GM12878 (cell line): ENCODE measurements around the gene ECEL1. TPM values are rescaled to one million over a fixed set of nuclear protein-coding genes. Genes with fewer than 3 reads are reported as not detected.

Source experiments
- ATAC-seq: fragments of 200-7000 bp; cut with Tn5 transposase; 3 replicates; pipeline ENCODE4 v1.9.1; 2020; ENCODE audit warnings: mild to moderate bottlenecking, moderate library complexity
- BruUV-seq: library from RNA; stranded (reverse); fragments of 400-500 nt; replicated peaks from 2 replicates; lab custom pipeline; 2021; lab: Mats Ljungman, UMichigan
- CTCF ChIA-PET: fragments of 300-600 bp; sonication (Branson Sonifier 250); formaldehyde crosslinking; extraction: SDS; loops from one replicate; lab custom pipeline; 2021; ENCODE audit warnings: inconsistent platforms; lab: Yijun Ruan, JAX
- POLR2A ChIA-PET: fragments of 350-600 bp; formaldehyde crosslinking; extraction: SDS; loops from one replicate; lab custom pipeline; 2021; ENCODE audit warnings: inconsistent platforms; lab: Charles Lee
- RAD21 ChIA-PET: fragments of 300-600 bp; sonication (Branson Sonifier 250); formaldehyde crosslinking; loops from one replicate; lab custom pipeline; 2023; ENCODE audit warnings: antibody characterized with exemption; ENCODE audit not compliant: unreplicated experiment; lab: Charles Lee
- SMC1A ChIA-PET: fragments of 300-600 bp; sonication (Branson Sonifier 250); formaldehyde crosslinking; loops from one replicate; lab custom pipeline; 2023; ENCODE audit not compliant: unreplicated experiment, uncharacterized antibody; lab: Charles Lee
- DNase-seq: peaks from one replicate; pipeline ENCODE4 v3.0.0-alpha.2; 2011; ENCODE audit warnings: low read depth, low spot score
- FAIRE-seq: peaks from 3 replicates; lab custom pipeline; 2011; peaks lifted over from hg19 to GRCh38; lab: Jason Lieb, UNC
- H2AFZ ChIP-seq: 2 replicates; pipeline ENCODE4 v1.6.0; 2011; ENCODE audit warnings: low read depth, low read length, control low read depth; ENCODE audit not compliant: control insufficient read depth
- H3K27ac ChIP-seq: 2 replicates; pipeline ENCODE4 v1.5.1; 2011; ENCODE audit warnings: control low read depth; ENCODE audit not compliant: control insufficient read depth, insufficient read depth
- H3K27me3 ChIP-seq, 2 experiments: replicated peaks in 1 of 2; 2 replicates each; pipeline versions ENCODE4 v1.6.0 to v1.6.1; 2011; ENCODE audit warnings: low read length in 1 of 2; ENCODE audit not compliant: control insufficient read depth in 2 of 2, insufficient read depth in 2 of 2
- H3K36me3 ChIP-seq, 2 experiments: 2 replicates each; pipeline ENCODE4 v1.5.1; 2011; ENCODE audit warnings: low read length in 1 of 2; ENCODE audit not compliant: control insufficient read depth in 2 of 2, insufficient read depth in 2 of 2
- H3K4me1 ChIP-seq: 2 replicates; pipeline ENCODE4 v1.6.1; 2011; ENCODE audit warnings: mild to moderate bottlenecking, low read length, moderate library complexity, mixed read lengths; ENCODE audit not compliant: control insufficient read depth, insufficient read depth
- H3K4me2 ChIP-seq: 2 replicates; pipeline ENCODE4 v1.6.0; 2011; ENCODE audit warnings: control low read depth; ENCODE audit not compliant: control insufficient read depth, insufficient read depth
- H3K4me3 ChIP-seq: fragments of 200-600 bp; sonication (generic); 2 replicates; pipeline ENCODE4 v1.5.1; 2016
- H3K79me2 ChIP-seq: 2 replicates; pipeline ENCODE4 v1.6.0; 2011; ENCODE audit warnings: low read length; ENCODE audit not compliant: control insufficient read depth, insufficient read depth
- H3K9ac ChIP-seq: 2 replicates; pipeline ENCODE4 v1.8.0; 2011; ENCODE audit warnings: low read length, control low read depth, mixed read lengths; ENCODE audit not compliant: control insufficient read depth, insufficient read depth
- H3K9me3 ChIP-seq: replicated peaks from 3 replicates; pipeline ENCODE4 v1.5.1; 2011; ENCODE audit warnings: mild to moderate bottlenecking, low read length; ENCODE audit not compliant: control insufficient read depth, insufficient read depth
- H4K20me1 ChIP-seq: 2 replicates; pipeline ENCODE4 v1.6.0; 2011; ENCODE audit not compliant: control insufficient read depth, insufficient read depth
- BCL11A ChIP-seq: IDR thresholded peaks from 2 replicates; pipeline ENCODE4 v1.6.1; 2011; ENCODE audit warnings: low read depth, low read length
- DPF2 ChIP-seq: fragments of 450-650 bp; IDR thresholded peaks from 2 replicates; pipeline ENCODE4 v1.6.1; 2017; ENCODE audit warnings: mild to moderate bottlenecking
- MLLT1 ChIP-seq: fragments of 450-650 bp; IDR thresholded peaks from 2 replicates; pipeline ENCODE4 v1.6.1; 2016; ENCODE audit warnings: mild to moderate bottlenecking
- NBN ChIP-seq: fragments of 450-650 bp; IDR thresholded peaks from 2 replicates; pipeline ENCODE4 v1.6.1; 2016
- PAX5 ChIP-seq: IDR thresholded peaks from 2 replicates; pipeline ENCODE4 v1.6.1; 2011; ENCODE audit warnings: low read depth, low read length, borderline replicate concordance
- POU2F2 ChIP-seq: IDR thresholded peaks from 3 replicates; pipeline ENCODE4 v1.6.1; 2011; ENCODE audit warnings: low read depth, mild to moderate bottlenecking, low read length, borderline replicate concordance
- RELB ChIP-seq: fragments of 450-650 bp; IDR thresholded peaks from 2 replicates; pipeline ENCODE4 v1.6.1; 2017; ENCODE audit warnings: low read depth, mild to moderate bottlenecking, moderate library complexity
- WGBS: methylation state at CpG from one replicate; pipeline ENCODE4 v1.1.6; 2016; ENCODE audit warnings: low lambda C conversion rate; ENCODE audit not compliant: insufficient replicate concordance, insufficient coverage; ENCODE audit errors: missing lambda C conversion rate; 5-methylcytosine and 5-hydroxymethylcytosine counted together
- in situ Hi-C: fragments of 300-500 bp; cut with MboI; formaldehyde crosslinking; loops from 9 replicates; pipeline ENCODE4 v1.14.3; 2018; ENCODE audit warnings: mixed read lengths
- intact Hi-C: fragments of 100-400 bp; cut with micrococcal nuclease; formaldehyde crosslinking; loops from one replicate; pipeline ENCODE4 v1.14.2; 2022; ENCODE audit not compliant: unreplicated experiment
- polyA plus RNA-seq, 11 experiments: library from polyadenylated mRNA; depleted of rRNA in 4 of 11; unstranded in 6 of 11; stranded (reverse) in 5 of 11; fragments of >200 nt; fragmentation: Nextera tagmentation in 4 of 11; fragmentation: Illumina TruSeq in 1 of 11; extraction: Ambion mirVana in 4 of 11; extraction: Trizol in 1 of 11; gene quantifications; 1 replicate in 1 of 11; 2 replicates in 10 of 11; pipeline versions ENCODE4 v1.2.1 to v1.2.3, GENCODE V29; 2011 to 2016; ENCODE audit warnings: inconsistent platforms in 2 of 11, missing spikeins in 2 of 11, low read depth in 1 of 11
- total RNA-seq, 4 experiments: library from RNA; depleted of rRNA in 3 of 4; stranded (reverse); fragments of >200 nt in 3 of 4; fragmentation: Illumina TruSeq in 1 of 4; extraction: Trizol in 1 of 4; gene quantifications; 2 replicates each; pipeline versions ENCODE4 v1.2.1 to v1.2.3, GENCODE V29; 2013 to 2021

The ECEL1 gene
- total and polyA plus RNA-seq, 10 of the 15 experiments (the other 5 are each of a cell fraction or from before 2014, with no cell fraction given) = not detected

DNA sequence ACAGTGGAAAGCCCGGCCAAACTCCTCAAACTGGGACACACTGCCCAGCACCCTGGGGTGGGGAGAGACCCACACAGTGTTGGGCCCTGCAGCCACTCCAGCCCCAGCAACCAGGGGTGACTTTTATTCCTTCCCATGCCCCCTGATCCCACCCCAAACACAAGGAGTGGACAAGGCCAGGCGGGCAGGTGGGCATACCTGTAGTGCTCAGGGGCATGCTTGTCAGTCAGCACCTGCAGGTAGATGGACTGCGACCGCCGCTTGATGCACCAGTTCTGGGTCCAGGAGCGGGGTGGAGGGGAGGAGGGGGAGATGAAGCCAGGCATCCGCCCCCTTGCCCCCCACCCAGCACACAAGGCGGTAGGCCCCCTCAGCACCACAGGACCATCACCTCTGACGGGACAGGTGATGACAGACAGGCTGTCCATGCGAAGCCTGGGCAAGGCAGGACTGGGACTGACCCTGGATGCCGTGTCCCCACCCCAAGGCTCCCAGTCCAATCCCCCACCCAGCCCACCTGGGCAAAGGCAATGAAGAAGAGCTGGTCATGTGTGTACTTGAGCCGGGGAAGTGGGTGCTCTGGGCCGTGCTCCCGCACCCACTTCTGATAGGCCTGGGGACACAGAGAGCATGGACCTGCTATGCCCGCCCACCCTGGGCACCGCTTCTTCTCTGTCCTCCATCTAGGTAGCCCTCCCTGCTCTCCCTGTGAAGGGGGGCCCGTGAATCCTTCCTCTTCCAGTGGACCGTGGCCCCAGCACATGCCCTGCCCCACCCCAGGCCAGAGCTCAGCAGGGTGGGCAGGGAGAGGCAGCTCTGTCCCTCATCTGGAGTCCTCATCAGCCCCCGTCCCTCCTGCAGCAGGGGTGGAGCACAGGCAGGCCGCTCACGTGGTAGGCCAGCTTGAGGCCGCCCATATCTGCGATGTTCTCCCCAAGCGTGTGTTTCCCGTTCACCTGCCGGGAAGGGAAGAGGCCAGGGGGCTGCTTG is 7.1 kb downstream of the ECEL1 start (continued):
- no peak for TF ChIP-seq DPF2
- TF ChIP-seq RELB = no peak

DNA sequence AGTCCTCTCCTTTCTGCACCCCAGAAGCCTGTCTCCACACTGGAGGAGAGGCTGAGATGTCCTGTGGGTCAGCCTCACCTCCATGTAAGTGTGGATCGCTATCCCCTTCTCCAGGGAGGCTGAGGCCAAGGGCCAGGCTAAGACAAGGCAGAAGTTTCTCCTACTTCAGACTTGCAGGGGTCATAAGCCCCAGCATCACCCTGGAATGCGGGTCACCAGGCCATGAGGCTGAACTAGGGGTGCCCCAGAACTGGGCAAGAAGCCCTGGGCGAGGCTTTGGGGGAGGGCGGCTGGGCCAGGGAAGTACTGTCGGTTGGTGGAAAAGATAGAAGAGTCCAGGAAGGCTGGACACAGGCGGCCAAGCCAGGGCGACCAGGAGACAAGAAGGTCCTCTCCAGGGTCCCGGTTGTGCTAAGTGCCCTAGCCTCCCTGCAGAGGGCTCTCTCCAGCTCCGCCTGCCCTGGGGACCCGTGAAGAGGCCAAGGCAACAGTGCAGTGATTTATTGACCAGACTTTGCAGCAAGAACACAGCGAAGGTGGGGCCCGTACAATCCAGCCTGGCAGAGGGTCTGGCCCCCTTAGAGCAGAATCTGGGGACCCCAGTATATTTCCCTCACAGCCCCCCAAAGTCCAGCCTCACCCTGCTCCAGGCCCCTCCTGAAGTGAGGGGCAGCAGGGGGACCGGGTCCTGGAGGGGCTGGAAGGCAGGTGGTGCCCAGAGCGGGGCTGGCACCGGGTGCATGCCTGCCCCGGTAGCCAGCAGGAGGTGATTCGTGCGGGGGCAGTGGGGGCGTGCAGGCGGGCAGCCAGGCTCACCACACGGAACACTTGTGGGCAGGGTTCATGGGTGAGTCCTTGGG is 8.1 kb downstream of the ECEL1 start:
- Histone ChIP-seq H3K4me1 (no peaks in the 10 kb centered on the region), H3K9me3 (no peaks in the 10 kb centered on the region), H3K4me2 (no peak overlapping the region), H2AFZ (no peak overlapping the region), H3K27me3 (peaks cover 0 to 1% of the 10 kb centered on the region in 2 experiments; a peak in 2 of 4 replicates), H4K20me1 (no peaks in the 10 kb centered on the region), H3K4me3 (no peak overlapping the region), H3K36me3 (no peaks in the 10 kb centered on the region), H3K79me2 (no peaks in the 10 kb centered on the region), H3K27ac (no peak overlapping the region), H3K9ac (no peak overlapping the region)
- SMC1A ChIA-PET = no interaction called here
- CTCF ChIA-PET = no interaction called here
- POLR2A ChIA-PET = no interaction called here
- in situ Hi-C loops (no loop called here), intact Hi-C loops (no loop called here)
- TF ChIP-seq POU2F2 (no peak), MLLT1 (no peak), PAX5 (no peak), BCL11A (no peak), NBN (no peak)
- 18% methylated on average over 21 of the region's 21 CpGs for WGBS
- ATAC-seq (no peak; the same call in 2 of the 3 replicates), DNase-seq (no peak), FAIRE-seq (no peak)
- RAD21 ChIA-PET = no interaction called here
- BruUV-seq = no TSS peak
